Spleen (tissue), 11 donors: ENCODE data around the gene CWC15. TPM values are rescaled to one million over a fixed set of nuclear protein-coding genes. Genes with fewer than 3 reads are reported as not detected.

Experiments
- DNase-seq: peaks from one replicate; pipeline ENCODE4 v3.0.0-alpha.2; 2020
- H3K27ac ChIP-seq, 8 donors: fragments of 200-600 bp; sonication (generic) in 7 of 8; 1 replicate in 4 of 8; 2 replicates in 4 of 8; pipeline versions ENCODE4 v1.5.0 to v1.8.0; 2016 to 2021; ENCODE audit warnings: inconsistent platforms in 4 of 8, mild to moderate bottlenecking in 4 of 8, moderate library complexity in 1 of 8
- H3K27me3 ChIP-seq, 7 donors: fragments of 200-600 bp; sonication (generic) in 6 of 7; replicated peaks in 1 of 7; 1 replicate in 4 of 7; 2 replicates in 3 of 7; pipeline versions ENCODE4 v1.5.0 to v1.8.0; 2016 to 2021; ENCODE audit warnings: inconsistent platforms in 3 of 7, mild to moderate bottlenecking in 1 of 7
- H3K36me3 ChIP-seq, 6 donors: fragments of 200-600 bp; sonication (generic) in 5 of 6; 1 replicate in 4 of 6; 2 replicates in 2 of 6; pipeline versions ENCODE4 v1.5.0 to v1.8.0; 2016 to 2021; ENCODE audit warnings: inconsistent platforms in 2 of 6
- H3K4me1 ChIP-seq, 6 donors: fragments of 200-600 bp; sonication (generic) in 5 of 6; 1 replicate in 3 of 6; 2 replicates in 3 of 6; pipeline versions ENCODE4 v1.5.0 to v1.8.0; 2016 to 2021; ENCODE audit warnings: inconsistent platforms in 3 of 6
- H3K4me3 ChIP-seq, 8 donors: fragments of 200-600 bp; sonication (generic) in 7 of 8; 1 replicate in 4 of 8; 2 replicates in 4 of 8; pipeline versions ENCODE4 v1.5.0 to v1.8.0; 2016 to 2021; ENCODE audit warnings: inconsistent platforms in 4 of 8, mild to moderate bottlenecking in 4 of 8, moderate library complexity in 2 of 8
- H3K9me3 ChIP-seq, 8 donors: fragments of 200-600 bp; sonication (generic) in 7 of 8; 1 replicate in 4 of 8; 2 replicates in 4 of 8; pipeline versions ENCODE4 v1.5.0 to v1.8.0; 2016 to 2021; ENCODE audit warnings: inconsistent platforms in 4 of 8
- POLR2A ChIP-seq, 3 donors: fragments of 450-650 bp; IDR thresholded peaks; one replicate each; pipeline ENCODE4 v1.5.1; 2017; ENCODE audit warnings: antibody characterized with exemption in 3 of 3, mild to moderate bottlenecking in 1 of 3
- POLR2AphosphoS5 ChIP-seq, 3 donors: sonication (generic); formaldehyde crosslinking; IDR thresholded peaks; one replicate each; pipeline ENCODE4 v1.5.1; 2017; ENCODE audit warnings: antibody characterized with exemption in 3 of 3
- WGBS, 5 donors: extraction: QIAGEN DNeasy Blood & Tissue Kit in 3 of 5; methylation state at CpG; one replicate each; pipeline versions ENCODE4 v1.1.5 to v1.1.7; 2013 to 2018; 5-methylcytosine and 5-hydroxymethylcytosine counted together
- intact Hi-C: fragments of 100-400 bp; cut with DNase I; formaldehyde crosslinking; loops from one replicate; pipeline ENCODE4 v1.15.0; 2023; ENCODE audit warnings: low total_unique reads
- polyA plus RNA-seq, 3 donors: library from polyadenylated mRNA; stranded (reverse); fragments of 200-250 nt; gene quantifications; one replicate each; pipeline ENCODE4 v1.2.1, GENCODE V29; 2013
- total RNA-seq, 7 donors: library from RNA; depleted of rRNA in 3 of 7; stranded (reverse); fragments of >200 nt in 3 of 7; fragmentation: NEBNext Ultra II Directional in 4 of 7; extraction: Animal tissue kit (Norgen Biotek cat#: 25700) in 4 of 7; gene quantifications; one replicate each; pipeline versions ENCODE4 v1.1.0 to v1.2.1, GENCODE V29; 2016 to 2021
- TF ChIP-seq, protein P1 (sequence below), 11 experiments: fragments of 200-600 bp in 7 of 11; fragments of 450-650 bp in 4 of 11; sonication (generic) in 4 of 11; IDR thresholded peaks in 8 of 11; conservative IDR thresholded peaks in 3 of 11; 1 replicate in 7 of 11; 2 replicates in 4 of 11; pipeline versions ENCODE4 v1.4.0 to v1.8.0; 2016 to 2021; ENCODE audit warnings: antibody characterized with exemption in 11 of 11, inconsistent platforms in 4 of 11, mild to moderate bottlenecking in 1 of 11
- donor health status: healthy with polysubstance abuse.
- donor health status: DM: no; HTN: no; CAD: no; lungs with moderate emphysema.
- donor health status: DM: no; HTN: no; CAD: no.
- donor health status: Bipolar disorder and iron deficiency.
- donor health status: healthy.
- donor health status: DM: no; HTN: no; CAD: no.
- donor health status: DM: yes; HTN: yes; CAD: no.

Gene CWC15
- total and polyA plus RNA-seq, 10 donors: 40.6 to 95.0 (median 59.3) TPM

- no peak for DNase-seq
- Histone ChIP-seq H3K27ac (no peak overlapping the region), H3K9me3 (peaks cover 0 to 9% (median 0%) of the 10 kb centered on the region in 8 donors), H3K4me1 (no peaks in the 10 kb centered on the region), H3K36me3 (no peaks in the 10 kb centered on the region), H3K27me3 (peaks cover 0 to 9% (median 0%) of the 10 kb centered on the region in 7 donors), H3K4me3 (no peak overlapping the region)
- no peak for TF ChIP-seq POLR2A (IDR thresholded peaks at IDR 0.05)
- TF ChIP-seq, protein P1, sequence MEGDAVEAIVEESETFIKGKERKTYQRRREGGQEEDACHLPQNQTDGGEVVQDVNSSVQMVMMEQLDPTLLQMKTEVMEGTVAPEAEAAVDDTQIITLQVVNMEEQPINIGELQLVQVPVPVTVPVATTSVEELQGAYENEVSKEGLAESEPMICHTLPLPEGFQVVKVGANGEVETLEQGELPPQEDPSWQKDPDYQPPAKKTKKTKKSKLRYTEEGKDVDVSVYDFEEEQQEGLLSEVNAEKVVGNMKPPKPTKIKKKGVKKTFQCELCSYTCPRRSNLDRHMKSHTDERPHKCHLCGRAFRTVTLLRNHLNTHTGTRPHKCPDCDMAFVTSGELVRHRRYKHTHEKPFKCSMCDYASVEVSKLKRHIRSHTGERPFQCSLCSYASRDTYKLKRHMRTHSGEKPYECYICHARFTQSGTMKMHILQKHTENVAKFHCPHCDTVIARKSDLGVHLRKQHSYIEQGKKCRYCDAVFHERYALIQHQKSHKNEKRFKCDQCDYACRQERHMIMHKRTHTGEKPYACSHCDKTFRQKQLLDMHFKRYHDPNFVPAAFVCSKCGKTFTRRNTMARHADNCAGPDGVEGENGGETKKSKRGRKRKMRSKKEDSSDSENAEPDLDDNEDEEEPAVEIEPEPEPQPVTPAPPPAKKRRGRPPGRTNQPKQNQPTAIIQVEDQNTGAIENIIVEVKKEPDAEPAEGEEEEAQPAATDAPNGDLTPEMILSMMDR (IDR thresholded peaks at IDR 0.05 in 8 of 11, conservative IDR thresholded peaks at IDR 0.05 in 3 of 11): no peak
- TF ChIP-seq POLR2AphosphoS5 (IDR thresholded peaks at IDR 0.05): no peak
- intact Hi-C loops: no loop called here
Measured at GRCh38 chr11:95011376-95011775, 38.0 kb upstream of the CWC15 start.

DNA sequence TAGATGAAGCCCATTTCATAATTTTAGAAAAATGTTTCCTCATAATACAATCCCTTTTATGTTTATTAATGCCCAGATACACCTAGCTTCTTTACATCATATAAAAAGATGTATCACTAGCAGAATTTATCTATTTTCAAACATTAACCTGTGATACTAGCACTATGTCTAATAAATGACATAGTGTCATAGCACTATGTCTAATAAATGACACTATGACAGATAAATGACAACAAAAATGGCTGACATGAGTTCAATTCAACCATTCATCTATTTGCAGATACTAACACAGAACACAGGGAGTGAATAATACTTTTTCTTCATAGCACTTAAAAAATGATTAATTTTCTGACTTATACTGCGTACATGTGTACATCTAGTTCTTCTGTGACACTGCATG, 32.3 kb upstream of the CWC15 start:
- H3K4me3 ChIP-seq: no peak overlapping the region
- H3K9me3 ChIP-seq: peaks cover 0 to 9% (median 0%) of the 10 kb centered on the region in 8 donors
- no peak for TF ChIP-seq POLR2AphosphoS5 (IDR thresholded peaks at IDR 0.05)
- no peak for TF ChIP-seq POLR2A (IDR thresholded peaks at IDR 0.05)
- TF ChIP-seq, protein P1 (IDR thresholded peaks at IDR 0.05 in 8 of 11, conservative IDR thresholded peaks at IDR 0.05 in 3 of 11): no peak
- intact Hi-C loops: no loop called here
- DNase-seq: no peak
- no peaks in the 10 kb centered on the region for H3K27me3 ChIP-seq
- H3K27ac ChIP-seq: no peak overlapping the region
- H3K4me1 ChIP-seq: no peaks in the 10 kb centered on the region
- WGBS, 5 donors: 83 to 93% (median 88%) methylated on average over 1 of the region's 1 CpG
- H3K36me3 ChIP-seq: no peaks in the 10 kb centered on the region

DNA sequence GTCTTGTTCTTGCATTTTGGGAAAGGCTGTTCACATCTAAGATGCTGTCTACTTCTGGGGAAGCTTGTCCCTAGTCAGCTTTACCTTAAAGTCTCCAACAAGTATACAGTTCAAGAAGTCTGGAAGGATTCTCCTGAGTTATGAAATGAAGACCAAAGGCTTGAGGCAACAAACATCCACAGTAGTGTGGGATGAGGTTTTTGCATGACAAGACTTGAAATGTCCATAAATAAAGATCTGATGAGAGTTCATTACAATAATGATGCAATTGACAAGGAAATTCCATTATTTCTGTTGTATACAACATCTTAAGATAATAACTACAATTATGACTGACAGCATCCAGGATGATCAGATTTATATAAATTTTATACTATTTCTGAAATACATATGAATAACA, 30.4 kb upstream of the CWC15 start:
- Histone ChIP-seq H3K36me3 (no peaks in the 10 kb centered on the region), H3K4me3 (no peak overlapping the region), H3K9me3 (peaks cover 0 to 8% (median 0%) of the 10 kb centered on the region in 8 donors), H3K4me1 (no peaks in the 10 kb centered on the region), H3K27ac (no peak overlapping the region), H3K27me3 (no peaks in the 10 kb centered on the region)
- intact Hi-C loops: no loop called here
- TF ChIP-seq, protein P1 (IDR thresholded peaks at IDR 0.05 in 8 of 11, conservative IDR thresholded peaks at IDR 0.05 in 3 of 11): no peak
- TF ChIP-seq POLR2A (IDR thresholded peaks at IDR 0.05) (no peak), POLR2AphosphoS5 (IDR thresholded peaks at IDR 0.05) (no peak)
- no peak for DNase-seq

GRCh38 chr11:94998285-94998684, 24.9 kb upstream of the CWC15 start:
- Histone ChIP-seq H3K36me3 (peaks cover 0 to 3% (median 0%) of the 10 kb centered on the region in 6 donors), H3K4me1 (no peaks in the 10 kb centered on the region), H3K27ac (no peak overlapping the region), H3K4me3 (no peak overlapping the region), H3K27me3 (no peaks in the 10 kb centered on the region), H3K9me3 (no peaks in the 10 kb centered on the region)
- DNase-seq: no peak
- TF ChIP-seq POLR2A (IDR thresholded peaks at IDR 0.05): no peak
- TF ChIP-seq, protein P1 (IDR thresholded peaks at IDR 0.05 in 8 of 11, conservative IDR thresholded peaks at IDR 0.05 in 3 of 11): no peak
- intact Hi-C loops: no loop called here
- 88 to 95% (median 94%) methylated on average over 9 to 13 of the region's 13 CpGs for WGBS, 5 donors
